Activated B cell treated with CpG ODN at 0.5 μM for 24 hours (primary cell): Measurements from ENCODE around the gene CBX3. TPM values are rescaled to one million over a fixed set of nuclear protein-coding genes. Genes with fewer than 3 reads are reported as not detected.

Experiments used
- ATAC-seq: fragments of 200-7000 bp; cut with Tn5 transposase; one replicate; pipeline ENCODE4 v1.10.0; 2021; ENCODE audit warnings: low read depth, mild to moderate bottlenecking, moderate library complexity
- CTCF ChIA-PET: fragments of 350-600 bp; sonication (Branson Sonifier 250); formaldehyde crosslinking; loops from one replicate; lab custom pipeline; 2021; ENCODE audit warnings: antibody characterized with exemption; lab: Charles Lee
- POLR2A ChIA-PET: fragments of 350-600 bp; sonication (Branson Sonifier 250); formaldehyde crosslinking; loops from one replicate; lab custom pipeline; 2021; ENCODE audit warnings: antibody characterized with exemption; lab: Charles Lee
- DNase-seq: peaks from one replicate; pipeline ENCODE4 v3.0.0; 2022
- H3K27ac Mint-ChIP-seq: one replicate; pipeline ENCODE4 v1.8.0; 2020; ENCODE audit warnings: mixed read lengths
- H3K27me3 Mint-ChIP-seq: one replicate; pipeline ENCODE4 v1.8.0; 2021; ENCODE audit warnings: mixed read lengths
- H3K36me3 Mint-ChIP-seq: one replicate; pipeline ENCODE4 v1.8.0; 2021; ENCODE audit warnings: low read depth, mixed read lengths
- H3K4me1 Mint-ChIP-seq: one replicate; pipeline ENCODE4 v1.8.0; 2021; ENCODE audit warnings: mixed read lengths
- H3K4me3 Mint-ChIP-seq: one replicate; pipeline ENCODE4 v1.8.0; 2020; ENCODE audit warnings: mild to moderate bottlenecking, mixed read lengths
- H3K9me3 Mint-ChIP-seq: one replicate; pipeline ENCODE4 v1.8.0; 2020; ENCODE audit warnings: mixed read lengths
- CTCF ChIP-seq: fragments of 200-600 bp; IDR thresholded peaks from one replicate; pipeline ENCODE4 v1.8.0; 2022; ENCODE audit warnings: antibody characterized with exemption, mild to moderate bottlenecking
- intact Hi-C: fragments of 100-400 bp; cut with micrococcal nuclease; formaldehyde crosslinking; loops from one replicate; pipeline ENCODE4 v1.15.1; 2024
- total RNA-seq: library from RNA; stranded (reverse); gene quantifications from 2 replicates; pipeline ENCODE4 v1.2.3, GENCODE V29; 2022

The CBX3 gene
- total RNA-seq, 1 donor from 2014 or later, result 125 TPM

- Mint-ChIP-seq H3K36me3 (no peaks in the 10 kb centered on the region), H3K27me3 (no peaks in the 10 kb centered on the region), H3K4me3 (peak overlapping the region; percentile 87), H3K27ac (peak overlapping the region; percentile 54), H3K9me3 (no peaks in the 10 kb centered on the region), H3K4me1 (peaks cover 65% of the 10 kb centered on the region)
- DNase-seq (no peak), ATAC-seq (no peak)
- TF ChIP-seq CTCF, result no peak
- CTCF ChIA-PET, result interaction anchor here (1.6 to 2.4 kb wide), 2 partner anchors 35 to 44 kb away, joined by 5 to 13 read pairs; no protein-coding TSS in a partner anchor
- intact Hi-C loops, result loop anchor here (2.0 to 5.0 kb wide), 5 partner anchors 53 to 1008 kb away; partner anchors contain the start of gene SNX10
- POLR2A ChIA-PET, result interaction anchor here (1.1 to 2.6 kb wide), 5 partner anchors 10 to 52 kb away, joined by 3 to 9 read pairs (median 4); partner anchors contain the start of gene HNRNPA2B1
These were observed 47.4 kb upstream of the CBX3 start for GRCh38 chr7:26153823-26154783.

GRCh38 chr7:26155531-26156375 is 45.8 kb upstream of the CBX3 start:
- Mint-ChIP-seq H3K27me3 (no peaks in the 10 kb centered on the region), H3K4me3 (peak overlapping the region; percentile 82), H3K27ac (peak overlapping the region; percentile 88), H3K9me3 (no peaks in the 10 kb centered on the region), H3K36me3 (no peaks in the 10 kb centered on the region), H3K4me1 (peaks cover 65% of the 10 kb centered on the region)
- DNase-seq (no peak), ATAC-seq (no peak)
- intact Hi-C loops, result loop anchor here (1.0 to 2.0 kb wide), 2 partner anchors 17 to 45 kb away; partner anchors contain the start of gene HNRNPA2B1
- no peak for TF ChIP-seq CTCF
- ChIA-PET CTCF (interaction anchor here (0.6 to 2.4 kb wide), 5 partner anchors 33 to 261 kb away, joined by 3 to 13 read pairs (median 5); no protein-coding TSS in a partner anchor), POLR2A (interaction anchor here (0.8 to 2.6 kb wide), 8 partner anchors 24 to 66 kb away, joined by 3 to 22 read pairs (median 7); partner anchors contain the start of genes CBX3 and HNRNPA2B1)

GRCh38 chr7:26156451-26157420 is 44.8 kb upstream of the CBX3 start:
- TF ChIP-seq CTCF, result no peak
- ATAC-seq, result peak; percentile 32
- Mint-ChIP-seq H3K27ac (peak overlapping the region; percentile 88), H3K9me3 (no peaks in the 10 kb centered on the region), H3K27me3 (no peaks in the 10 kb centered on the region), H3K4me3 (peak overlapping the region; percentile 82), H3K4me1 (peaks cover 57% of the 10 kb centered on the region), H3K36me3 (no peaks in the 10 kb centered on the region)
- intact Hi-C loops, result loop anchor here (1.0 to 2.0 kb wide), 2 partner anchors 16 to 44 kb away; partner anchors contain the start of gene HNRNPA2B1
- CTCF ChIA-PET, result interaction anchor here (0.9 to 2.4 kb wide), 5 partner anchors 35 to 262 kb away, joined by 3 to 13 read pairs (median 5); no protein-coding TSS in a partner anchor
- no peak for DNase-seq
- POLR2A ChIA-PET, result interaction anchor here (0.7 to 2.6 kb wide), 13 partner anchors 10 to 67 kb away, joined by 3 to 22 read pairs (median 6); partner anchors contain the start of genes CBX3 and HNRNPA2B1

GRCh38 chr7:26157520-26158105 is 43.9 kb upstream of the CBX3 start:
- no peak for ATAC-seq
- no peaks in the 10 kb centered on the region for H3K36me3 Mint-ChIP-seq
- intact Hi-C loops, result loop anchor here (2.0 kb wide), 1 partner anchor 15 kb away; no protein-coding TSS in a partner anchor
- H3K4me1 Mint-ChIP-seq, result peaks cover 55% of the 10 kb centered on the region
- ChIA-PET CTCF (interaction anchor here (0.9 to 2.1 kb wide), 3 partner anchors 40 to 263 kb away, joined by 3 to 7 read pairs (median 5); no protein-coding TSS in a partner anchor), POLR2A (interaction anchor here (0.7 to 2.6 kb wide), 8 partner anchors 23 to 68 kb away, joined by 3 to 12 read pairs (median 4); partner anchors contain the start of gene HNRNPA2B1)
- DNase-seq, result no peak
- no peaks in the 10 kb centered on the region for H3K9me3 Mint-ChIP-seq
- peak overlapping the region; percentile 30 for H3K27ac Mint-ChIP-seq
- no peak overlapping the region for H3K4me3 Mint-ChIP-seq
- H3K27me3 Mint-ChIP-seq, result no peaks in the 10 kb centered on the region
- no peak for TF ChIP-seq CTCF
